Fibroblast of mammary gland (primary cell): Measurements from ENCODE around the gene PCDHA9.
A peak's percentile ranks its signal among the peaks of the same experiment; 100 is the strongest.
"Not testable (repeated sequence)": the region's sequence is repeated elsewhere in the genome, so short reads cannot be mapped to it uniquely, and the experiment has no call there.

Source experiments
- DNase-seq: peaks from one replicate; pipeline ENCODE4 v3.0.0-alpha.2; 2010; ENCODE audit warnings: low read depth
- H3K4me3 ChIP-seq: 2 replicates; pipeline ENCODE4 v1.5.1; 2011; ENCODE audit warnings: low read depth, mild to moderate bottlenecking, low read length, moderate library complexity; ENCODE audit not compliant: control insufficient read depth
- TF ChIP-seq, protein P1 (sequence below): conservative IDR thresholded peaks from 2 replicates; pipeline ENCODE4 v1.5.1; 2011; ENCODE audit warnings: low read depth, low read length, inconsistent platforms; ENCODE audit not compliant: control insufficient read depth, insufficient read depth

Gene PCDHA9

GRCh38 chr5:140870221-140871201 is 22.3 kb downstream of the PCDHA9 start:
- TF ChIP-seq, protein P1, sequence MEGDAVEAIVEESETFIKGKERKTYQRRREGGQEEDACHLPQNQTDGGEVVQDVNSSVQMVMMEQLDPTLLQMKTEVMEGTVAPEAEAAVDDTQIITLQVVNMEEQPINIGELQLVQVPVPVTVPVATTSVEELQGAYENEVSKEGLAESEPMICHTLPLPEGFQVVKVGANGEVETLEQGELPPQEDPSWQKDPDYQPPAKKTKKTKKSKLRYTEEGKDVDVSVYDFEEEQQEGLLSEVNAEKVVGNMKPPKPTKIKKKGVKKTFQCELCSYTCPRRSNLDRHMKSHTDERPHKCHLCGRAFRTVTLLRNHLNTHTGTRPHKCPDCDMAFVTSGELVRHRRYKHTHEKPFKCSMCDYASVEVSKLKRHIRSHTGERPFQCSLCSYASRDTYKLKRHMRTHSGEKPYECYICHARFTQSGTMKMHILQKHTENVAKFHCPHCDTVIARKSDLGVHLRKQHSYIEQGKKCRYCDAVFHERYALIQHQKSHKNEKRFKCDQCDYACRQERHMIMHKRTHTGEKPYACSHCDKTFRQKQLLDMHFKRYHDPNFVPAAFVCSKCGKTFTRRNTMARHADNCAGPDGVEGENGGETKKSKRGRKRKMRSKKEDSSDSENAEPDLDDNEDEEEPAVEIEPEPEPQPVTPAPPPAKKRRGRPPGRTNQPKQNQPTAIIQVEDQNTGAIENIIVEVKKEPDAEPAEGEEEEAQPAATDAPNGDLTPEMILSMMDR = no peak
- DNase-seq = no peak
- no peak overlapping the region for H3K4me3 ChIP-seq

GRCh38 chr5:140875085-140876065 is 27.2 kb downstream of the PCDHA9 start, which contains the start of gene PCDHA12:
Gene PCDHA12 (plus strand): TSS chr5:140875308. CDS start chr5:140875473, 165 bp downstream.
- DNase-seq = no peak
- TF ChIP-seq, protein P1 = no peak
- no peak within 1 kb of the TSS for H3K4me3 ChIP-seq

DNA sequence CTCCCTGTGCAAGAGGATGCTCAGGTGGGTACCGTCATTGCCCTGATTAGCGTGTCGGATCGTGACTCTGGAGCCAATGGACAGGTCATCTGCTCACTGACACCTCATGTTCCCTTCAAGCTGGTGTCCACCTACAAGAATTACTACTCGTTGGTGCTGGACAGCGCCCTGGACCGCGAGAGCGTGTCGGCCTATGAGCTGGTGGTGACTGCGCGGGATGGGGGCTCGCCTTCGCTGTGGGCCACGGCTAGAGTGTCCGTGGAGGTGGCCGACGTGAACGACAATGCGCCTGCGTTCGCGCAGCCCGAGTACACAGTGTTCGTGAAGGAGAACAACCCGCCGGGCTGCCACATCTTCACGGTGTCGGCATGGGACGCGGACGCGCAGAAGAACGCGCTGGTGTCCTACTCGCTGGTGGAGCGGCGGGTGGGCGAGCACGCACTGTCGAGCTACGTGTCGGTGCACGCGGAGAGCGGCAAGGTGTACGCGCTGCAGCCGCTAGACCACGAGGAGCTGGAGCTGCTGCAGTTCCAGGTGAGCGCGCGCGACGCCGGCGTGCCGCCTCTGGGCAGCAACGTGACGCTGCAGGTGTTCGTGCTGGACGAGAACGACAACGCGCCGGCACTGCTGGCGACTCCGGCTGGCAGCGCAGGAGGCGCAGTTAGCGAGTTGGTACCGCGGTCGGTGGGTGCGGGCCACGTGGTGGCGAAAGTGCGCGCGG is 28.5 kb downstream of the PCDHA9 start:
- not testable (repeated sequence) for DNase-seq, H3K4me3 ChIP-seq

- no peak overlapping the region for H3K4me3 ChIP-seq
- no peak for DNase-seq
- TF ChIP-seq, protein P1 = no peak
These were observed 29.0 kb downstream of the PCDHA9 start for GRCh38 chr5:140877262-140877581.

GRCh38 chr5:140881889-140882590 is 33.9 kb downstream of the PCDHA9 start, which contains the start of gene PCDHA13:
Gene PCDHA13 (plus strand): TSS chr5:140882124. CDS start chr5:140882269, 145 bp downstream.
- no peak within 1 kb of the TSS for H3K4me3 ChIP-seq
- DNase-seq = peak; percentile 23
- TF ChIP-seq, protein P1 = peak; percentile 19

DNA sequence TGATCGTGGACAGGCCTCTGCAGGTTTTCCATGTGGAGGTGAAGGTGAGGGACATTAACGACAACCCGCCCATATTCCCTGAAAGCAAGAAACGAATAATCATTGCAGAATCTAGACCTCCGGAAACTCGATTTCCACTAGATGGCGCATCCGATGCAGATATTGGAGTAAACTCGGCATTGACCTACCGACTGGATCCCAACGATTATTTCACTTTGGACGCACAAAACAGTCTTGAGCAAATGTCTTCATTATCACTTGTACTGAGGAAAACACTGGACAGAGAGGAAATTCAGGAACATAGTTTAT is 34.4 kb downstream of the PCDHA9 start:
- peak; percentile 5 for DNase-seq
- no peak overlapping the region for H3K4me3 ChIP-seq
- TF ChIP-seq, protein P1 = no peak
